ENCODE data around the gene LSP1.

DNA sequence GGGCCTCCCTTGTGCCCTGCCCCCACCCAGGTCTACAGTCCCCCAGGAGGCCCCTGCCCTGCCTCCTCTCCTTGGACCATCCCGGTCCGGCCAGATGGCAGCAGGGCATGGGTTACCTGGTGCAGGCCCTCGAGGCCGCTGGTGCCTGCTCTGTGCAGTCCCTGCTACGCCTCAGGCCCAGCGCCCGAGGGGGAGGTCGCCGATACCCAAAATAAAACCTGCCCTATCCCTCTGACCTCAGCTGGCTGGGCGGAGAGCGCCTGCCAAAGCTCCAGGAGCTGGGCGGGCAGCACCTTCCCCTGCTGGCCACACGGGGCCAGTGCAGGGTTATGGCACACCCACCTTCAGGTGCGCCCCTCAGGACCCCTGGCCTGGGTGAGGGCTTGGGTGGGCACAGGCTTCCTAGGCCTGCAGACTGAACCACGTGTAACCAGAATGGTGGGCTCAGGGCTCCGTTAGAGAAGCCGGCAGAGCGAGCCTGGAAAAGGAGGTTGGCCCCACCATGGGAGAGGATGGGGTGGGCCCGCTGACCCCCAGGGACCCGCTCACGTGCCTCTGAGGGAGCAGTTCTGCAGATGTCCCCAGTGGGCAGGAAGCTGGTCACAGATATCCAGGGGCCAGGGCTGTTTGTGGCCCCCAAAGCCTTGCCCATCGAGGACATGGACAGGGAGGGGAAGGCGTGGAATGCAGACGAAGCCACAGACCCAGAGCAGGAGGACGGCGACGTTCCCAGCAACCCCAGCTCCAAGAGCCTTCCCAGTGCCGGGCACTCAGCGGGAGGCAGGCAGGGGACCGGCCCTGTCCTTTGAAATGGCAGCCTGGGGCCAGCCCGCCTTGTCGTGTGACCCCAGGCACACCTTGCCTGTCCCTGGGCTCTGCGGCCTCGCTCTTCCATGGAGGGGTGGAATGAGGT is 64.9 kb downstream of the LSP1 start:
- TF ChIP-seq CTCF (conservative IDR thresholded peaks at IDR 0.05 in 1 of 2, IDR thresholded peaks at IDR 0.05 in 1 of 2; ENCODE audit: low read depth in 1 of 2, low read length in 2 of 2) (peak in 1 of 2 donors; percentile 30), EZH2 (IDR thresholded peaks at IDR 0.05; ENCODE audit: low read length, missing control alignments) (no peak)

Data from fibroblast of lung (primary cell).